Epithelial cell of esophagus (primary cell): ENCODE measurements around the gene ATXN1.

Experiments
- DNase-seq: peaks from one replicate; pipeline ENCODE4 v3.0.0; 2010; ENCODE audit warnings: low read depth
- H3K4me3 ChIP-seq: 2 replicates; pipeline ENCODE4 v1.5.1; 2011; ENCODE audit warnings: mild to moderate bottlenecking, low read length, control low read depth
- TF ChIP-seq, protein P1 (sequence below): IDR thresholded peaks from 2 replicates; pipeline ENCODE4 v1.5.1; 2011; ENCODE audit warnings: low read depth, mild to moderate bottlenecking, low read length, control low read depth, inconsistent platforms; ENCODE audit not compliant: insufficient read depth; ENCODE audit errors: missing control alignments

Gene ATXN1

DNA sequence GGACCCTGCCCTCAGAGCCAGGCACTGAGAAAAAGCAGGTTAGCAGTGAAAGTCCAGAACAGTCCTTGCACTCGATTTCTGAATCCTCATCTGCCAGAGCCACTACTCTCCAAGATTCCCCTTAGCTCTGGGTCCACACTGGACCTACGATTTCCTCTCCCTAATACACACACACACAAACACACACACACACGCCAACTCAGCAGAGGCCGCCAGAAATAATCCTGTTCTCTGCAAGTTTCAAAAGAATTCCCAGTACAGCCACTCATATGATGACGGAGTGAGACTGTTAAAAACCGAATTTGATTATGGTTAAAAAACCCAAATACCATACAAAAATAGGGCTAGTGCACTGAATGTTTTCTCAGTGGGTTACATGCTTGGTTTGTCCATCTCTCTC lies 432.0 kb downstream of the ATXN1 start:
- no peak for DNase-seq
- no peak overlapping the region for H3K4me3 ChIP-seq
- TF ChIP-seq, protein P1, sequence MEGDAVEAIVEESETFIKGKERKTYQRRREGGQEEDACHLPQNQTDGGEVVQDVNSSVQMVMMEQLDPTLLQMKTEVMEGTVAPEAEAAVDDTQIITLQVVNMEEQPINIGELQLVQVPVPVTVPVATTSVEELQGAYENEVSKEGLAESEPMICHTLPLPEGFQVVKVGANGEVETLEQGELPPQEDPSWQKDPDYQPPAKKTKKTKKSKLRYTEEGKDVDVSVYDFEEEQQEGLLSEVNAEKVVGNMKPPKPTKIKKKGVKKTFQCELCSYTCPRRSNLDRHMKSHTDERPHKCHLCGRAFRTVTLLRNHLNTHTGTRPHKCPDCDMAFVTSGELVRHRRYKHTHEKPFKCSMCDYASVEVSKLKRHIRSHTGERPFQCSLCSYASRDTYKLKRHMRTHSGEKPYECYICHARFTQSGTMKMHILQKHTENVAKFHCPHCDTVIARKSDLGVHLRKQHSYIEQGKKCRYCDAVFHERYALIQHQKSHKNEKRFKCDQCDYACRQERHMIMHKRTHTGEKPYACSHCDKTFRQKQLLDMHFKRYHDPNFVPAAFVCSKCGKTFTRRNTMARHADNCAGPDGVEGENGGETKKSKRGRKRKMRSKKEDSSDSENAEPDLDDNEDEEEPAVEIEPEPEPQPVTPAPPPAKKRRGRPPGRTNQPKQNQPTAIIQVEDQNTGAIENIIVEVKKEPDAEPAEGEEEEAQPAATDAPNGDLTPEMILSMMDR: no peak

DNA sequence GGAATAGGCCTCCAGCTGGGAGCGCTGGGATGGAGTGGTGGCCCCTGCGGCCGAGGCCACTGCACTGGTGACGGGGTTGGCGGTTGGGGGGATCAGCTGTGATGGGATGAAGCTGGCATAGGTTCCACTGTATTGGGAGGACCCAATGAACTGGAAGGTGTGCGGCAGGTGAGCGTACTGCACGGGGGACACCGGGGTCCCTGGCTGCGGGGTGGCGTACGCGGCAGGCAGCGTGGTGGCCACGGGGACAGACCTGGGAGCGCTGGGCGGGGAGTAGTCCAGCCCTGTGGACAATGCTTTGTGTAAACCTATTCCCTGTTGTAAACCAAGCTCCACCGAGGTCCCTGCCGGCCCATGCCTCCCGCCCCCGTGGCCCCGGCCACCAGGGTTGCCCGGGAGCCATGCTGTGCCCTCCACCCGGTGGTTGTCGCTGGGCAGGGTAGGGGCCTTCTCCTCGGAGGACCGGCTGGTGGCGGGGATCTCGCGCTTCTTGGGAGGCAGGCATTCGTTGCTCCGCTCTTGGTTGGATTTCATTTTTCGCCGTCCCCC lies 433.4 kb downstream of the ATXN1 start:
- DNase-seq: no peak
- TF ChIP-seq, protein P1: no peak
- no peak overlapping the region for H3K4me3 ChIP-seq

DNA sequence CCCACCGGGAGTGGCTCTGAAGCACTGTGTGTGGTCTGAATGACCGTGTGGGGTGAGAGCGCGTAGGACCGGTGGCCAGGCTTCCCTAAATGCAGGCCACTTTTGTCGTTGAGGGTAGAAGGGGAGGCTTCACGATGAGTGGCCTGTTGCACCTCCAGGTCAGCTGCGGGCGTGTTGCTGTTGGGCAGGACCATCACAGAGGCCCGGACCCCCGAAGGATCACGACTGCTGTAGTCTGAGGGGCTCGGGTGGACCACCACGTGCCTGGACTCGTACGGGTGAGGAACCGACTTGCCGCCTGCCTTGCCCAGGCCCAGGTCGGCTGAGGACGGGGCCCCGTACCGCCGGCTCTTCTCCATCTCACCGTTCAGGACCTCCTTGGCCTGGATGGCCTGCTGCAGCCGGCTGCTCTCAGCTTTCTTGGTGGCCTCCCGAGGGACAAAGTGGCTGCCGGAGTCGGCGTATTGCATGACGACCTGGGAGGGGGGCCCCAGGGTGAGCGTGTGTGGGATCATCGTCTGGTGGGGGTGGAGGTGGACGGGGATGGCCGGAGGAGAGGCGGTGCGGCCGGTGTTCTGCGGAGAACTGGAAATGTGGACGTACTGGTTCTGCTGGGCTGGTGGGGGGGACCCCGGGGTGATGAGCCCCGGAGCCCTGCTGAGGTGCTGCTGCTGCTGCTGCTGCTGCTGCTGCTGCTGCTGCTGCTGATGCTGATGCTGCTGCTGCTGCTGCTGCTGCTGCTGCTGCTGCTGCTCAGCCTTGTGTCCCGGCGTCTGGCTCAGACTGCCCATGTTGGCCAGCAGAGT lies 434.1 kb downstream of the ATXN1 start:
- DNase-seq: no peak
- no peak overlapping the region for H3K4me3 ChIP-seq
- TF ChIP-seq, protein P1: no peak

DNA sequence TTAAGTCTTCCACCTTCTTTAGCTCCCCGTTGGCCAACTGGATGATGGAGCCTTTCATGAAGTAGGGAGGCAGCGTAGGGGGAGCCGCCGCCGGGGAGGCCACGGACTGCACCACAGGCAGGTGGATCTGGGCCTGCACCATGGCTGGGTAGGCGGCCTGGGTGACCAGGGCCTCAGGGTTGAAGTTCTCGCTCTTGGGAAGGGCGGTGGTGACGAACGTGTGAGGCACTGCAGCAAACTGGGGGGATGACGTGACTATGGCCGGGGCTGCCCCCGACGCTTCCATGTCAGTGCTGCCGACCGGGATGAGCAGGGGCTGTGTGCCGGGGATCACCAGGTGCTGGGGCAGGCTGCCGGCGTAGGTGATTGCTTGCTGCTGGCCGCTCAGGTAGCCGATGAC lies 434.7 kb downstream of the ATXN1 start:
- TF ChIP-seq, protein P1: no peak
- no peak overlapping the region for H3K4me3 ChIP-seq
- no peak for DNase-seq

DNA sequence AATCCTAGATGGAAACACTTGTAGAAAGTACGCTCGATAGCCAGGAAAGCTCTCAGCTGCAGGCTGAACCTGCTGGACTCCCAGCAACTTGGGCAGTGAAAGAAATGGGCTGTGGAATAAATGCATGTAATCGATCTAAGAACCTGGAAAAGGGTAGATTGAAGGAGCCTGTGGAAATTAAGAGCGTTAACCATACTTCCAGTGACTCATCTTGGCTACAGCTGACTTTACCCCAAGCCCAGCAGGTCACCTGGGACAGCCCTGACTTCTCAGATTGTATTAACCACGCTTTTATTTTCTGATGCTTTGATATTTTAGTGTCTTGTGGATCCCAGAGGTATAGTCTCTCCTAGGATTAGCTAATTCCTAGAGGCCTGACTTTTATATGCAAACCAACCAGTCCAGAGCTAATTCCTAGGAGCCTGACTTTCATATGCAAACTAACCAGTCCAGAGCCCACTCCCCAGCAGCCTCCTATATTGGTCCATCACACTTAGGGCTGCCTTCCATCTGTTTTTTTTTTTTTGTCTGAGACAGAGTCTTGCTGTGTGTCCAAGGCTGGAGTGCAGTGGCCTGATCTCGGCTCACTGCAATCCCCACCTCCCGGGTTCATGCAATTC lies 436.5 kb downstream of the ATXN1 start:
- TF ChIP-seq, protein P1: no peak
- H3K4me3 ChIP-seq: no peak overlapping the region
- DNase-seq: no peak

DNA sequence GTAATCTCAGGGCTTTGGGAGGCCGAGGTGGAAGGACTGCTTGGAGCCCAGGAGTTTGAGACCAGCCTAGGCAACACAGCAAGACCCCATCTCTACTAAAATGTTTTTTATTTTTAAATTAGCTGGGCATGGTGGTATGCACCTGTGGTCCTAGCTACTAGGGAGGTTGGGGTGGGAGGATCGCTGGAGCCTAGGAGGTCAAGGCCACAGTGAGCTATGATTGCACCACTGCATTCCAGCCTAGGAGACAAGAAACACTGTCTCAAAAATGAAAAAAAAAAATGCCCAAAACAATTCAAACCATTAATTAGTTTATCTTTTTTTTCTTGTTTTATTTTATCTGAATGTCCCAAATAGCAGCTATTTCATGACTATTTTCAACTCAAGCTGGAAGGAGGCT lies 437.1 kb downstream of the ATXN1 start:
- DNase-seq: no peak
- no peak overlapping the region for H3K4me3 ChIP-seq
- TF ChIP-seq, protein P1: no peak
